Uterus (tissue), 4 donors: ENCODE measurements around the gene CUL3. TPM values are rescaled to one million over a fixed set of nuclear protein-coding genes. Genes with fewer than 3 reads are reported as not detected.
"Not testable (repeated sequence)": the region's sequence is repeated elsewhere in the genome, so short reads cannot be mapped to it uniquely, and the experiment has no call there.

Experiments used
- DNase-seq, 2 donors: peaks; one replicate each; pipeline ENCODE4 v3.0.0-alpha.2; 2019 to 2020
- H3K27ac ChIP-seq, 2 donors: fragments of 200-600 bp; sonication (generic); 1 replicate in 1 of 2; 2 replicates in 1 of 2; pipeline ENCODE4 v1.5.1; 2016 to 2018
- H3K27me3 ChIP-seq, 2 donors: fragments of 200-600 bp; sonication (generic); one replicate each; pipeline ENCODE4 v1.5.1; 2018 to 2019; ENCODE audit warnings: control low read depth in 1 of 2
- H3K36me3 ChIP-seq, 2 donors: fragments of 200-600 bp; sonication (generic); one replicate each; pipeline ENCODE4 v1.5.1; 2019; ENCODE audit warnings: control low read depth in 1 of 2
- H3K4me1 ChIP-seq, 2 donors: fragments of 200-600 bp; sonication (generic); one replicate each; pipeline ENCODE4 v1.5.1; 2018 to 2019; ENCODE audit warnings: control low read depth in 1 of 2
- H3K4me3 ChIP-seq, 2 donors: fragments of 200-600 bp; sonication (generic); 1 replicate in 1 of 2; 2 replicates in 1 of 2; pipeline ENCODE4 v1.5.1; 2018 to 2019; ENCODE audit warnings: mild to moderate bottlenecking in 1 of 2
- H3K9me3 ChIP-seq, 2 donors: fragments of 200-600 bp; sonication (generic); one replicate each; pipeline ENCODE4 v1.5.1; 2019; ENCODE audit warnings: control low read depth in 1 of 2
- CTCF ChIP-seq, 4 experiments: fragments of 200-600 bp in 2 of 4; fragments of 450-650 bp in 2 of 4; sonication (generic) in 2 of 4; IDR thresholded peaks; one replicate each; pipeline ENCODE4 v1.5.1; 2016 to 2019; ENCODE audit warnings: antibody characterized with exemption in 4 of 4, mild to moderate bottlenecking in 2 of 4, moderate library complexity in 1 of 4
- POLR2A ChIP-seq, 2 donors: fragments of 450-650 bp; IDR thresholded peaks; one replicate each; pipeline ENCODE4 v1.6.1; 2016; ENCODE audit warnings: antibody characterized with exemption in 2 of 2, mild to moderate bottlenecking in 1 of 2, moderate library complexity in 1 of 2
- intact Hi-C: fragments of 100-400 bp; cut with DNase I; formaldehyde crosslinking; loops from one replicate; pipeline ENCODE4 v1.15.1; 2023; ENCODE audit warnings: low total_unique reads
- total RNA-seq, 4 donors: library from RNA; depleted of rRNA in 3 of 4; stranded (reverse); fragments of >200 nt in 3 of 4; gene quantifications; one replicate each; pipeline versions ENCODE4 v1.1.0 to v1.2.4, GENCODE V29; 2014 to 2023
- donor health status: DM: yes; HTN: yes; CAD: no.

The CUL3 gene
- total RNA-seq, 4 donors from 2014 or later = 37.4 to 126 (median 97.5) TPM

DNA sequence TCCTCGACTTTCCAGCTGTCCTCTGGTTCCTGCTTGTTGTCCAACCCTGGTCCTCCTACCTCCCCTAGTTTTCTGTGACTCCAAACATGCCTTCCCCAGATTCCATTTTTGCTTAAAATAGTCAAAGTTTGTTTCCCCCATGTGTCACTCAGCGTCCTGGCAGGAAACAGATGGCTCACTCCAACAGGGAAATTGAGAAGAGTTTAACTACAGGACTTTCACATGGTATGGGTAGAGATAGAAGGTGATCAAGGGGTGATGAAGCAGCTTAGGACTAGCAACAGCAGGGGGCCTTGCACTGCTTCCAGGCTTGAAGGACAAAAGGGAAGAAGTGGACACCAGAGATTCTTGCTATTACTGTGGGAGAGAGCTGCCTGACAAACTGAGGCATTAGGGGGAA lies 6.1 kb upstream of the CUL3 start:
- Histone ChIP-seq H3K9me3 (no peaks in the 10 kb centered on the region), H3K4me1 (no peaks in the 10 kb centered on the region), H3K27me3 (no peaks in the 10 kb centered on the region), H3K4me3 (no peak overlapping the region), H3K27ac (no peak overlapping the region), H3K36me3 (no peaks in the 10 kb centered on the region)
- intact Hi-C loops = no loop called here
- DNase-seq = no peak
- TF ChIP-seq CTCF (IDR thresholded peaks at IDR 0.05) (no peak), POLR2A (IDR thresholded peaks at IDR 0.05) (no peak)

DNA sequence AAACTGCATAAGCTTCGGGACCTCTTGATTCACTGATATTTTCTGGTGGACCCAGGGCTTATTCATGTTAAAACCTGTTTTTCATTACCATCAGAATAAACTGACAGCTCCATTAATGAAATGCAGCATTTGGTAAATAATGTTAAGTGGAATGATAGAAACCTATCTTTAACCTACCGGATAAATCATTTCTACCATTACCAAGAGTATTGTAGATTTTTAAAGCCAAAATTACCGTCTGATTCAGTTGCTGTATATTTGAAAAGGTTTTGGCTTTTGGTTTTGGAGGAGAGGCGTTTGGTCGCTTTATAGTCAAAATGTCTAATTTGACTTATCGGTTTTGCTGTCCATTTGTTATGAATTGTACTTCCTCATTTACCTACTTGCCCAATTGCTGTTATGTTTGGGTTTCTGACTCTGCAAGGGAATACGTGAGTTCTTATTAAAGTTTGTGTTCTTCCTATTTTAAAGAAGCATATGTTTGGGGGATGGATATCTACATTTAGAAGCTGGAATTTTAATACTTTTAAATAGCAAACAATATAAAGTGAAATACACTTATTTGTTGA lies 1.0 kb upstream of the CUL3 start:
- Histone ChIP-seq H3K4me1 (no peaks in the 10 kb centered on the region), H3K27ac (peak overlapping the region; percentile 23 to 93), H3K4me3 (peak overlapping the region; percentile 65 to 79), H3K36me3 (no peaks in the 10 kb centered on the region), H3K27me3 (no peaks in the 10 kb centered on the region), H3K9me3 (no peaks in the 10 kb centered on the region)
- no peak for TF ChIP-seq CTCF (IDR thresholded peaks at IDR 0.05)
- no peak for TF ChIP-seq POLR2A (IDR thresholded peaks at IDR 0.05)
- intact Hi-C loops = no loop called here
- DNase-seq = no peak

- intact Hi-C loops = no loop called here
- peak; percentile 37 to 55 for DNase-seq
- TF ChIP-seq POLR2A (IDR thresholded peaks at IDR 0.05) (no peak), CTCF (IDR thresholded peaks at IDR 0.05) (no peak)
Measured at GRCh38 chr2:224584785-224585210, 365 bp downstream of the CUL3 start.

DNA sequence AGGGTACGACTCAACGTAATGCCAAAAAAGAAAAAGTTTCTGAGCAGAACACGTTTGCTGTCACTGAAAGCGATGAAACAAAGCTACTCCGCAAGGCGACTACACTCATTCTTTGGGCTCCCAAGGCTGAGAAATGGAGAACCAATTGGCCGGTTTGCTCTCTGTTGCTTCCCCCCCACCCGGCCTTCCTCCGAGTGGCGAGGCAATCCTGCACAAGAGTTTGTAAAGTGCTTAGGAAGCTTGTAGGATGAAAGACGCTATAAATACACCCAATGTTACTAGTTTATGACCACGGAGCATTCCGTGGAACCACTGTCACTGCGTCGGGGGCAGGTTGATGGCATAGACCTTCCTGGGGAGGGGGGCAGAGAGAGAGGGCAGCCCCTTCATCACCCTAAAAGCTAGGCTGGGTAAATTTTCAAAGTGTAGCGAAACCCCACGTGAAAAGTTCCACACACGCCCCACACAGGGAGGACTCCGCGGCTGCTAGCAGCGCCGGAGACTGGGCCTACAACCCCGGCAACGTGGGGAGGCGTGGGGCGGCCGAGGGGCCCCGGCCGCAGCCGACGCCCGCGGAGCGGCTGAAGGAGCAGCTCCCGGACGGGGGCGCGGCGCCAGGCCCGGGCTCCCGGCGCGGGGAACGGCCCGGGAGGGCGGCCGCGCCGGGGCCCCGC lies 915 bp downstream of the CUL3 start:
- Histone ChIP-seq H3K9me3 (no peaks in the 10 kb centered on the region), H3K4me1 (no peaks in the 10 kb centered on the region), H3K27ac (peak overlapping the region; percentile 93 to 97), H3K27me3 (no peaks in the 10 kb centered on the region), H3K36me3 (no peaks in the 10 kb centered on the region), H3K4me3 (peak overlapping the region; percentile 65 to 79)
- TF ChIP-seq CTCF (IDR thresholded peaks at IDR 0.05) = no peak
- no peak for TF ChIP-seq POLR2A (IDR thresholded peaks at IDR 0.05)
- peak; percentile 17 to 22 for DNase-seq
- intact Hi-C loops = no loop called here

More at GRCh38 chr2:224584785-224585210, 365 bp downstream of the CUL3 start:
- Histone ChIP-seq H3K4me3 (peak overlapping the region; percentile 65 to 79), H3K27ac (peak overlapping the region; percentile 93 to 97), H3K27me3 (no peaks in the 10 kb centered on the region), H3K4me1 (no peaks in the 10 kb centered on the region), H3K36me3 (no peaks in the 10 kb centered on the region), H3K9me3 (no peaks in the 10 kb centered on the region)

DNA sequence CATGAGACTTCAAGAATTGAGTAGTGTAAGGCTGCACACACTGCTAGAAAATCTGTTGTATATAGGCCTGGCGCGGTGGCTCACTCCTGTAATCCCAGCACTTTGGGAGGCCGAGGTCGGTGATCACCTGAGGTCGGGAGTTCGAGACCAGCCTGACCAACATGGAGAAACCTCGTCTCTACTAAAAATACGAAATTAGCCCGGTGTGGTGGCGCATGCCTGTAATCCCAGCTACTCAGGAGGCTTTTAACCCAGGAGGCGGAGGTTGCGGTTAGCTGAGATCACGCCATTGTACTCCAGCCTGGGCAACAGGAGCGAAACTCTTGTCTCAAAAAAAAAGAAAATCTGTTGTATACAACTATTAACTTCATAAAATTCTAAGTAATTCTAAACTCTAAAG lies 2.1 kb downstream of the CUL3 start:
- H3K27me3 ChIP-seq, H3K36me3 ChIP-seq, H3K4me1 ChIP-seq, DNase-seq, H3K9me3 ChIP-seq, H3K27ac ChIP-seq, intact Hi-C loops: not testable (repeated sequence)
- H3K4me3 ChIP-seq = peak overlapping the region; percentile 65 to 79
